HG03558 (cell line): ENCODE data around the gene BRD8.

ENCODE experiments used
- ATAC-seq: cut with Tn5 transposase; IDR thresholded peaks from one replicate; pipeline ENCODE4 v1.9.1; 2021; ENCODE audit warnings: moderate number of reproducible peaks; ENCODE audit not compliant: unreplicated experiment; ENCODE audit errors: extremely low read depth

Gene BRD8

GRCh38 chr5:138103319-138103637 lies 75.2 kb downstream of the BRD8 start:
- no peak for ATAC-seq

GRCh38 chr5:138102454-138103318 lies 75.7 kb downstream of the BRD8 start:
- ATAC-seq: no peak

- ATAC-seq: no peak
Observed at GRCh38 chr5:138096997-138097828, 81.2 kb downstream of the BRD8 start.

GRCh38 chr5:138096363-138096762 lies 82.1 kb downstream of the BRD8 start:
- ATAC-seq: no peak

GRCh38 chr5:138095100-138095907 lies 83.1 kb downstream of the BRD8 start:
- ATAC-seq: no peak

- ATAC-seq: no peak
Observed at GRCh38 chr5:138093036-138093435, 85.4 kb downstream of the BRD8 start.

- no peak for ATAC-seq
Observed at GRCh38 chr5:138092301-138092700, 86.1 kb downstream of the BRD8 start.

GRCh38 chr5:138091685-138092084 lies 86.7 kb downstream of the BRD8 start:
- ATAC-seq: no peak
